ENCODE results near the gene MPZL1.
A peak's percentile ranks its signal among the peaks of the same experiment; 100 is the strongest.

MPZL1 gene

GRCh38 chr1:167714439-167715156, 7.2 kb upstream of the MPZL1 start:
- ATAC-seq: peak; percentile 66
- TF ChIP-seq ZC3H10 (CRISPR knock-in tag; IDR thresholded peaks at IDR 0.05) (no peak; the same call in 1 of the 2 replicates), RARB (CRISPR knock-in tag; IDR thresholded peaks at IDR 0.05) (0 out of 2 replicates have a peak, but pooled peaks have one; percentile 8), ZNF8 (CRISPR knock-in tag; IDR thresholded peaks at IDR 0.05) (peak; percentile 63; the same call in 1 of the 2 replicates), TCF4 (CRISPR knock-in tag; IDR thresholded peaks at IDR 0.05; ENCODE audit: borderline replicate concordance) (no peak), OSR1 (CRISPR knock-in tag; IDR thresholded peaks at IDR 0.05) (no peak), ZFP30 (CRISPR knock-in tag; IDR thresholded peaks at IDR 0.05) (no peak), CSDC2 (CRISPR knock-in tag; IDR thresholded peaks at IDR 0.05) (no peak), TSHZ2 (CRISPR knock-in tag; IDR thresholded peaks at IDR 0.05) (peak; percentile 32; the same call in 1 of the 2 replicates), GLIS3 (CRISPR knock-in tag; IDR thresholded peaks at IDR 0.05) (no peak), ISL1 (CRISPR knock-in tag; IDR thresholded peaks at IDR 0.05) (no peak), ESRRG (CRISPR knock-in tag; IDR thresholded peaks at IDR 0.05) (no peak), ZNF70 (CRISPR knock-in tag; IDR thresholded peaks at IDR 0.05) (no peak), POU6F1 (CRISPR knock-in tag; IDR thresholded peaks at IDR 0.05; ENCODE audit: borderline replicate concordance, low read depth) (no peak; the same call in 1 of the 2 replicates), ARNTL (CRISPR knock-in tag; IDR thresholded peaks at IDR 0.05; ENCODE audit: borderline replicate concordance, low read depth) (no peak), BACH2 (CRISPR knock-in tag; IDR thresholded peaks at IDR 0.05; ENCODE audit: borderline replicate concordance) (no peak), PPARA (CRISPR knock-in tag; IDR thresholded peaks at IDR 0.05; ENCODE audit: borderline replicate concordance) (no peak)

GRCh38 chr1:167715157-167715999, 6.4 kb upstream of the MPZL1 start:
- peak; percentile 55 for ATAC-seq
- TF ChIP-seq TCF4 (CRISPR knock-in tag; IDR thresholded peaks at IDR 0.05; ENCODE audit: borderline replicate concordance) (no peak), OSR1 (CRISPR knock-in tag; IDR thresholded peaks at IDR 0.05) (no peak), ZNF70 (CRISPR knock-in tag; IDR thresholded peaks at IDR 0.05) (no peak), RARB (CRISPR knock-in tag; IDR thresholded peaks at IDR 0.05) (peak; percentile 24; the same call in 1 of the 2 replicates), SNAI2 (CRISPR knock-in tag; IDR thresholded peaks at IDR 0.05) (no peak), ZNF8 (CRISPR knock-in tag; IDR thresholded peaks at IDR 0.05) (no peak)

GRCh38 chr1:167716000-167716271, 5.8 kb upstream of the MPZL1 start:
- ATAC-seq: no peak
- no peak for TF ChIP-seq BACH2 (CRISPR knock-in tag; IDR thresholded peaks at IDR 0.05; ENCODE audit: borderline replicate concordance)
- no peak for TF ChIP-seq ZNF565 (CRISPR knock-in tag; conservative IDR thresholded peaks at IDR 0.05; ENCODE audit: low read depth)
- no peak for TF ChIP-seq ISL1 (CRISPR knock-in tag; IDR thresholded peaks at IDR 0.05)
- TF ChIP-seq ARNTL (CRISPR knock-in tag; IDR thresholded peaks at IDR 0.05; ENCODE audit: borderline replicate concordance, low read depth): no peak
- no peak for TF ChIP-seq TOX (CRISPR knock-in tag; IDR thresholded peaks at IDR 0.05; ENCODE audit: borderline replicate concordance)
- TF ChIP-seq CSRNP3 (CRISPR knock-in tag; IDR thresholded peaks at IDR 0.05): no peak
- no peak for TF ChIP-seq SNAI2 (CRISPR knock-in tag; IDR thresholded peaks at IDR 0.05)
- TF ChIP-seq CSDC2 (CRISPR knock-in tag; IDR thresholded peaks at IDR 0.05): no peak
- TF ChIP-seq ZC3H10 (CRISPR knock-in tag; IDR thresholded peaks at IDR 0.05): no peak
- no peak for TF ChIP-seq PPARA (CRISPR knock-in tag; IDR thresholded peaks at IDR 0.05; ENCODE audit: borderline replicate concordance)

GRCh38 chr1:167717351-167717750, 4.4 kb upstream of the MPZL1 start:
- TF ChIP-seq PATZ1 (CRISPR knock-in tag; IDR thresholded peaks at IDR 0.05; ENCODE audit: borderline replicate concordance) (no peak), BACH2 (CRISPR knock-in tag; IDR thresholded peaks at IDR 0.05; ENCODE audit: borderline replicate concordance) (no peak), PPARA (CRISPR knock-in tag; IDR thresholded peaks at IDR 0.05; ENCODE audit: borderline replicate concordance) (no peak), OSR1 (CRISPR knock-in tag; IDR thresholded peaks at IDR 0.05) (no peak), ZFP3 (CRISPR knock-in tag; IDR thresholded peaks at IDR 0.05) (no peak), SNAI2 (CRISPR knock-in tag; IDR thresholded peaks at IDR 0.05) (no peak), POU6F1 (CRISPR knock-in tag; IDR thresholded peaks at IDR 0.05; ENCODE audit: borderline replicate concordance, low read depth) (no peak), CSRNP3 (CRISPR knock-in tag; IDR thresholded peaks at IDR 0.05) (no peak)
- ATAC-seq: no peak
